HG03064 (cell line): ENCODE measurements around the gene TMEM74B.

Experiments used
- ATAC-seq: cut with Tn5 transposase; IDR thresholded peaks from one replicate; pipeline ENCODE4 v1.9.1; 2021; ENCODE audit warnings: low read depth; ENCODE audit not compliant: unreplicated experiment

The TMEM74B gene

GRCh38 chr20:1183153-1183552 is 1.6 kb downstream of the TMEM74B start:
- ATAC-seq = no peak

DNA sequence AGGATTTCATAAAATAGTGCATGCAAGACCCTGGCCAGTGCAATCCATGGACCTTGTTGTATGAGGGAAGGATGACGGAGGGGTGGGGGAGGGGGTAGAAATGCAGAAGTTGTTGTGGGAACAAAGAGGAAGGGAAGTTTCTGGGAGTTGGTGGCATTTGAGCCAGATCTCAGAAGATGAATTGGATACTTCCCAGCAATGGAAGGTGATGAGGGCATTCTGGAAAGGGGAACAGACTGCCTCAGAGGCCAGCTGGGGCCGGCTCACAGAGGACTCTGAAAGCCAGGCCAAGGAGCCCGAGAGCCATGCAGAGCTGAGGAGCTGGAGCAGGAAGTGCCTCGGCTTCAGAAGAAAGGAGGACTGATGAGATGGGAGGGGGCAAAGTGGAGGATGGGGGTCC is 2.7 kb downstream of the TMEM74B start:
- ATAC-seq = no peak

GRCh38 chr20:1180949-1181348 is 3.8 kb downstream of the TMEM74B start:
- ATAC-seq = no peak

GRCh38 chr20:1178623-1179022 is 6.2 kb downstream of the TMEM74B start:
- no peak for ATAC-seq

DNA sequence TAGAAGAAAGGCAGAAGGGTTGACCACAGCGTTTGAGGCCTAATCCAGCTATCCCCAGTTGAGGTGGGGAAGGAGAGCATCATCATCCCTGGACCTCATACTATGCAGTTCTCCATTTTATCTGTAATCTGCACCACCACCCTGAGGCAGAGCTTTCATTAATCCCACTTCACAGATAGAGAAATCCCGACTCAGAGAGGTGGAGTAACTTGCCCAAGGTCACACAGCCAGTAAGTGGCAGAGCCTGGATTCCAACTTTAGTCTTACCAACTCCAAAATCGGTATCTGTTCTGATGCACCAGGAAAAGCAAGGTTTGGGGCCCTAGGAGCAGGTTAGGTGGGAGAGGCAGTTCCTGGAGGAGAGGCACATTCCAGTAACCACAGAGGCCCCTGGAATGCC is 6.7 kb downstream of the TMEM74B start:
- ATAC-seq = no peak

- ATAC-seq = no peak
Measured at GRCh38 chr20:1177680-1178079, 7.1 kb downstream of the TMEM74B start.

DNA sequence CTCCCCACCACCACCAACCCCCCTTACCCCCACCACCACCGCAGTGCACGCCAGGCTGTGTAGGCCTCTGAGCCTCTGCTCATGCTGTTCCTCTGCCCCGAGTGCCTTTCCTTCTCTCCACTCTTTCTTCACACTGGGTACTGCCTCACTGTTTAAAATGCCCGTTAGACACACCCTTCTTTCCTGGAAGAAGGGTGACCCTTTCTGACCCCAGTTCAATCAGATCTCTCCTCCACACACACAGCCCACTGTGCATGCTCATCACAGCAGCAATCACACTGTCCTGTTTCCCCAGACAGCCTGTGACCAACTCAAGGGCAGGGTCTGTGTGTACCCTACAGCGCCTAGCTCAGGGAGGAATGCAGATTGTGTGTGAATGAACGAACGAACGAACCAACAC is 10.0 kb downstream of the TMEM74B start:
- ATAC-seq = no peak

- ATAC-seq = no peak
Measured at GRCh38 chr20:1173698-1174097, 11.1 kb downstream of the TMEM74B start.

DNA sequence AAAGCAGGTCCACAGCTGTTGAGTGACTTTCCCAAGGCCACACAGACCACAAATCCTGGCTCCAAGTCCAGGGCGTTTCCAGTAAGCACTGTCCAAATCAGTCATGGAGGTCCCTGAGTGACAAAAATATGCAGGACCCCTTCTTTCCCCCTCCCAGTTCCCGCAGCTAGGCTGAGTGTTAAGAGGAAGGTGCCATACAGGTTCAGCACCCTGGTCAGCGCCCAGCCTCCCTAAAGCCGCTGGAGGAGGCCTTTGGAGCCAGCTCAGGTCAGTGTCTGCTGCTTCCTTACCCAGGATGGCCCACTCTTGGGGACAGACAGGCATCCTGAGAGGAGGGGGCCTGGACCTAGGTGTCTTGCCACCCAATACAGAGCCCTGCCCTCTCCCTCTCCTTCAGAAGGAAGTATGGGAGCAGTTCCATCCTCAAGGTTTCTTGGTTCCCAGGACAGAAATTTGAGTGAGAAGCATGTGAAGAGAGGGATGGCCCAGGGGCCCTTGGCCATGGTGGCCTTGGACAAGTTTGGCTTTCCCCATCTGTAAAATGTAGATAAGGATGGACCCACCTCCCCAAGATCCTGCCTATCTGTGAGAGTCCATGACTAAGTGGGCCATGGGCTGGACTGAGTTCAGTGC is 13.2 kb downstream of the TMEM74B start:
- ATAC-seq = no peak

DNA sequence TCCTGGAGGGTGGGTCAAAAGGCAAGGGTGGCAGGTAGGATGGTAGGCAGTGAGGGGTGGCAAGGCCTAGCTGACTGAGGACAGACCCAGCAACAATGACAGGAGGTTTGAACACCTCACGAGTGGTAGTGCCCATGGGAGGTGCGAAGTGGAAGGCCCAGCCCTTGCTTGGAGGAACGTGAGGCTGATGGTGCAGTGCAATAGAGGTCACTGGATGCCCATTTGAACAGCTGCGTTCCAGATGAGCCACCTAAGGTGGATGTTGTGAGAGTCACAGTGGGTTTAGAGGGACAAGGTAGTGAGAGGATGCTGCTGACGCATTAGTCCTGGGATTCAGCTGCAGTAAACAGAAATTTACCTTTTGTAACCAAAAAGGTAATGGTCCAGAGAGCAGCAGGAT is 15.6 kb downstream of the TMEM74B start:
- ATAC-seq = no peak

DNA sequence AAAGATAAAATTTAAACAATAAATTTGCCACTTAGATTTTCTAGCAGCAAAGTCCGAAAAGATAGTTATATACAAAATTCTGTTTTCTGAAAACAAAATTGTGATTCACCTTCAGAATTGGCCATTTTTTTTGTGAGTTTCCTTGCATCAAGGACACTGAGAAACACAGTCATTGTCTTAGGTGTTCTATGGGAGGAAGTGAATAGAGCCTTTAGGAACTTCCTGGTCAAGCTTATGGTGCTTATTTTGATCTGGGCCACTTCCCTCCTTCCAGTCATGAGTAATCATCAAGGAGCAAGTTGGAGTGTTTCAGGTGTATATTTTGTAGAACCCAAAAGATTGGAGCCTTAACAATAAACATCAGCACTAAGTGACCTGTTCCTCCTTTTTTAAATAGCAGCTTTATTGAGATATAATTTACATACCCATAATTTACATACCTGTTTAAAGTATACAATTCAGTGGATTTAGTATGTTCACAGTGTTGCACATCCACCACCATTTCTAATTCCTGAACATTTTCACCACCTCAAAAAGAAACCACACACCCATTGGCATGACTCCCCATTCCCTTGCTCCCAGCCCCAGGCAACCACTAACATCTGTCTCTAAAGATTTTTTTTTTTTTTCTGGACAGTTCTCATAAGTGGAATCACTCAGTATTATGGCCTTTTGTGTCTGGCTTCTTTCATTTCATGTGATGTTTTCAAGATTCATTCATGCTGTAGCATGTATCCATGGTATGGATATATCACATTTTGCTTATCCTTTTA is 17.6 kb downstream of the TMEM74B start:
- ATAC-seq = no peak

- ATAC-seq = no peak
Measured at GRCh38 chr20:1165941-1166340, 18.8 kb downstream of the TMEM74B start.

DNA sequence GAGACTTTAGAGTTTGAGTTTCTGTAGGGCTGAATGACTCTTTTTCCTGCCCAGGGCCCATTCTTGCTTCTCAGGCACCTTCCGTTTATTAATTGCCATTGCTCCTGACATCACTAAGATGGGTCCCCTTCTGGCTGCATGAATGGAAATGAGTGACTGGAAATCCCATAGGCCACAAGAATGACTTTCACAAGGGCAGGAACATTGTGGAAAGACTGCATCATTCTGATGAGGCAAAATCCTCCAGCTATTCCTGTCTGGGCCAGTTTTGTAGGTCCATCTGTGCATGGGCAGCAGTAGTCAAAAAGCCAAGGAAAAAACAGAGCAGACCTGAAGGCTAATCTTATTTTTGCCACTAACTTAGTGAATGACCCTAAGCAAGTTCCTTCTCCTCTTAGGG is 19.3 kb downstream of the TMEM74B start:
- no peak for ATAC-seq

GRCh38 chr20:1164871-1165270 is 19.9 kb downstream of the TMEM74B start:
- ATAC-seq = no peak

DNA sequence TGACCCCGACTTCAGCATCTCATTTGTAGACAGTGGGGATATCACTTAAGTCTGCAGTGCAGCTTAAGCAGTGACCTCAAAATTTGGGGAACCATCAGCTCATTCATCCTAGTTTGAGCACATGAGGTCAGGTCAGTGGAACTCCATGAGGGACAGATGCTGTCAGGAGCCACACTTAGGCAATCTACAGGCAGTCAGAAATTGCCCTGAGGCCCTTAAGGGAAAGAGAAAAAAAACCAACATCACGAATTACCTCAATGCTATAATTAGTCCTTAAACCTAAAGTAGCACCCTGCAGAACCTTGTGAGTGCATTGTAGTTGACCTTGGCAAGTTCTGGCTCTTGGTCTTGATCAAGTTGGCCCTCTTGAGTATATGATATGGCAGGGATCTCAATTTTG is 21.1 kb downstream of the TMEM74B start:
- ATAC-seq = no peak

DNA sequence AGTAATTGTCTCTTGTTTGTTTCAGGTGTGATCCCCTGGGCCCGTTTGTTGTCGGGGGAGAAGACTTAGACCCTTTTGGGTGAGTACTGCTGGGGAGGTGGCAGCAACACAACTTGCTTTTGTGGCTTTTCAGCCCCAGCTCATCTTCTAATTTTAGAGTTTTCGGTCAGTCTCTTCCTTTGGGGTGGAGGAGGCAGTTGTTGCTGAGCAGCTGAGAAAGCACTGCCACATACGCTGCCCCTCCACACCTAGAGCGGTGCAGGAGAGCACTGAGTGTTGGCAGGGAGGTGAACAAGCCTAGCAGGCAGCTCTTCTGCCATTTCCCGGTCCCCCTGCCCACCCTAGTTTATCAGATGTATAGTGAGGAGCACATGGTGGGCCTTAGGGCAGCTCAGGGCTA is 21.7 kb downstream of the TMEM74B start:
- no peak for ATAC-seq

GRCh38 chr20:1160991-1161390 is 23.8 kb downstream of the TMEM74B start:
- ATAC-seq = no peak

DNA sequence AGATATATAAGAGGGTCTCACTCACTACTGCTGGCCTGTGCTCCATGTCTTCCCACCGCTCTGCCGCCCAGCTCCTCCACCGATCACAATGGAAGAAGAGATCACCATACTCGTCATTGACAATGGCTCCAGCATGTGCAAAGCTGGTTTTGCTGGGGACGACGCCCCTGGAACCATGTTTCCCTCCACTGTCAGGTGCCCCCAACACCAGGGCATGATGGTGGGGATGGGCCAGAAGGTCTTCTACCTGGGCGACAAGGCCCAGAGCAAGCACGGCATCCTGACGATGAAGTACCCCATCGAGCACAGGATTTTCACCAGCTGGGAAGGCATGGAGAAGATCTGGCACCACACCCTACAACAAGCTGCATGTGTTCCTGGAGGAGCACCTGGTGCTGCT is 24.3 kb downstream of the TMEM74B start:
- no peak for ATAC-seq

- no peak for ATAC-seq
Measured at GRCh38 chr20:1155342-1155741, 29.4 kb downstream of the TMEM74B start.

- no peak for ATAC-seq
Measured at GRCh38 chr20:1154691-1155090, 30.1 kb downstream of the TMEM74B start.

- no peak for ATAC-seq
Measured at GRCh38 chr20:1154226-1154625, 30.6 kb downstream of the TMEM74B start.

DNA sequence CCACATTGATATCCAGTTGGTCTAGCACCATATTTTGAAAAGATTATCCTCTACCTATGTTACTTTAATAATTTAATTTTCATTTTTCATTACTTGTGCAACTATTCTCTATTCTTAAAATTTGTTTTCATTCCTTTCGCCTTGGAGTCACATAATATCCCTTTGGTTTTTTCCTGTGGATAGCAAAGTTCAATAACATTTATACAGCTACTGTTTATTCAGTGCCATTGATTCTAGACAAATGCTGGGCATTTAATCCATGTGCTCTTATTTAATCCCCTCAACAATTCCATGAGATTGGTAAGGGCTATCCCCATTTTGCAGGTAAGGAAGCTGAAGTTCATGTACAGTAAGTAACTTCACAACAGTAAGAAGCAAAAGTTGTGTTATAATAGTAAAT is 33.8 kb downstream of the TMEM74B start:
- ATAC-seq = no peak
